Activated CD4-positive, alpha-beta T cell treated with anti-CD3 and anti-CD28 coated beads, Interleukin-2, amount 10 ng/mL, durations not matched to agents 24 days and 14 days (primary cell): ENCODE data around the gene PJVK. TPM values are rescaled to one million over a fixed set of nuclear protein-coding genes. Genes with fewer than 3 reads are reported as not detected.

Experiments
- DNase-seq: peaks from one replicate; pipeline ENCODE4 v3.0.0; 2022
- H3K27ac Mint-ChIP-seq: one replicate; pipeline ENCODE4 v1.8.0; 2022; ENCODE audit warnings: mild to moderate bottlenecking, mixed read lengths
- H3K27me3 Mint-ChIP-seq: one replicate; pipeline ENCODE4 v1.8.0; 2022; ENCODE audit warnings: mixed read lengths
- H3K36me3 Mint-ChIP-seq: one replicate; pipeline ENCODE4 v1.8.0; 2022; ENCODE audit warnings: low read depth, mild to moderate bottlenecking, mixed read lengths
- H3K4me1 Mint-ChIP-seq: one replicate; pipeline ENCODE4 v1.8.0; 2021; ENCODE audit warnings: mixed read lengths
- H3K4me3 Mint-ChIP-seq: one replicate; pipeline ENCODE4 v1.8.0; 2022; ENCODE audit warnings: mild to moderate bottlenecking, moderate library complexity, mixed read lengths
- H3K9me3 Mint-ChIP-seq: one replicate; pipeline ENCODE4 v1.8.0; 2021; ENCODE audit warnings: mixed read lengths
- intact Hi-C: fragments of 100-400 bp; cut with micrococcal nuclease; formaldehyde crosslinking; loops from one replicate; pipeline ENCODE4 v1.15.1; 2023
- total RNA-seq: library from RNA; stranded (reverse); gene quantifications from 2 replicates; pipeline ENCODE4 v1.2.3, GENCODE V29; 2022

The PJVK gene
- total RNA-seq, 1 donor from 2014 or later: 2.3 TPM

DNA sequence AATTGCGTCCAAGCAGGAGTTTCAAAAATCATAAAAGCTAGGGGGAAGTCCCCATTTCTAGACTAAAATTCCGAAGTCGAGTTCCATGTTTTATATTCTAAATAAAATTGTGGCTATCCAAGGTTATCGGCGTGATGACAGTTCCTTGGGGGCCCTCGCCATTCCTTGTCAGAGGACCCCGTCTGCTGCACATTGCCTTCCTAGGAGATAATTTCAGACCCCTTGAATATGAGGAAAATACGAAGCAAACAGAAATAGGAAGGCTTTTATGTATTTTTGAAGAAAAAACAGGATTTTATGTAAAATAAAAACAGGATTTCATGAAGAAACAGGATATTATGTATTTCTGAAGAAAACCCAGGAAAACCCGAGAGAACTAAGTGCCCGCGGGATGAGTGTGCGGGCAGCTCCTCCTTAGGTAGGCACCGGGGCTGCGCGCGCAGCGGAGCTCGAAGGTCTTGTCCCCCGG, 28.6 kb downstream of the PJVK start:
- intact Hi-C loops: loop anchor here (1.0 to 5.0 kb wide), 4 partner anchors 44 to 367 kb away; partner anchors contain the start of gene RBM45
- H3K9me3 Mint-ChIP-seq: no peaks in the 10 kb centered on the region
- peak overlapping the region; percentile 97 for H3K27ac Mint-ChIP-seq
- no peaks in the 10 kb centered on the region for H3K27me3 Mint-ChIP-seq
- peaks cover 3% of the 10 kb centered on the region for H3K36me3 Mint-ChIP-seq
- no peak for DNase-seq
- H3K4me1 Mint-ChIP-seq: peaks cover 35% of the 10 kb centered on the region
- H3K4me3 Mint-ChIP-seq: peak overlapping the region; percentile 93

GRCh38 chr2:178480227-178481181, 29.3 kb downstream of the PJVK start, which contains the start of gene PLEKHA3:
Gene PLEKHA3, plus strand, starts transcription at chr2:178480457. Its CDS starts 413 bp downstream, at chr2:178480870.
- Mint-ChIP-seq H3K27ac (peak within 1 kb of the TSS; percentile 97), H3K9me3 (no peaks in the 10 kb centered on the region), H3K4me1 (peaks cover 38% of the 10 kb centered on the region), H3K27me3 (no peaks in the 10 kb centered on the region), H3K4me3 (peak within 1 kb of the TSS; percentile 93), H3K36me3 (peaks cover 5% of the 10 kb centered on the region)
- intact Hi-C loops: loop anchor here (5.0 kb wide), 1 partner anchor 222 kb away; no protein-coding TSS in a partner anchor
- DNase-seq: peak; percentile 96

DNA sequence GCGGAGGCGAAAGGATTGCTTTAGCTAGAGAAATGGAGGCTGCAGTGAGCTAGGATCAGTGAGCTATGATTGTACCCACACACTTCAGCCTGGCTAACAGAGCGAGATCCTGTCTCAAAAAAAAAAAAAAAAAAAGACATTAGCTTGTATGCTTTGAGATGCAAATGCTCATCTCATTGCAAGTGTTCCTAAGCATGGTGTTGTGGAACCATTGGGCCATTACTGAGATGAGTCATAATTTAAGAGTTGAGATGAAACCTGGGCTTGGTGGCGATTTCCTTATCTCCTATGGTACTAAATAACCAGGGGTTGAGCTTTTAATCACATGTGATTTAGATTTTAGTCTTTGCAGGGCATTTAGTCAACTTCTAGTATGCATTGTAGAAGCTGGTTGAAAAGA, 31.3 kb downstream of the PJVK start:
- DNase-seq: no peak
- H3K9me3 Mint-ChIP-seq: no peaks in the 10 kb centered on the region
- H3K4me1 Mint-ChIP-seq: peaks cover 34% of the 10 kb centered on the region
- H3K36me3 Mint-ChIP-seq: peaks cover 20% of the 10 kb centered on the region
- peak overlapping the region; percentile 93 for H3K4me3 Mint-ChIP-seq
- no peaks in the 10 kb centered on the region for H3K27me3 Mint-ChIP-seq
- no peak overlapping the region for H3K27ac Mint-ChIP-seq
- intact Hi-C loops: loop anchor here (5.0 kb wide), 1 partner anchor 220 kb away; no protein-coding TSS in a partner anchor

GRCh38 chr2:178484245-178485041, 33.3 kb downstream of the PJVK start:
- Mint-ChIP-seq H3K36me3 (peaks cover 29% of the 10 kb centered on the region), H3K4me1 (peaks cover 31% of the 10 kb centered on the region), H3K4me3 (no peak overlapping the region), H3K27me3 (no peaks in the 10 kb centered on the region), H3K27ac (no peak overlapping the region), H3K9me3 (no peaks in the 10 kb centered on the region)
- intact Hi-C loops: loop anchor here (5.0 kb wide), 1 partner anchor 218 kb away; no protein-coding TSS in a partner anchor
- no peak for DNase-seq

DNA sequence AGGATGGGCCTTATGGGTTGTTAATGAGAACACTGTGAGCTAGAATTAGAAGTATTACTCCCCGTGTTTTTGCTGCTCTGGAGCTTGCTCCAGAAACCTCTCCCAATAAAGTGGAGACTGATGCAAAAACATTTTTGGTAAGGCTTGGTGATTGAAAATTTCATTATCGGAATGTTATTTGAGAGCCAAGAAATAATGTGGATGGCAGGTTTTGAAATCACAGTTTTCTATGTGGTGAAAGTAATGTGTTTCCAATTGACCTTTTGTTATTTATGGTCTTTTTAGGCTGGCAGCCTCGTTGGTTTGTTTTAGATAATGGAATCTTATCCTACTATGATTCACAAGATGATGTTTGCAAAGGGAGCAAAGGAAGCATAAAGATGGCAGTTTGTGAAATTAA, 34.2 kb downstream of the PJVK start:
- no peak overlapping the region for H3K27ac Mint-ChIP-seq
- DNase-seq: no peak
- H3K27me3 Mint-ChIP-seq: no peaks in the 10 kb centered on the region
- peaks cover 30% of the 10 kb centered on the region for H3K4me1 Mint-ChIP-seq
- H3K36me3 Mint-ChIP-seq: peaks cover 35% of the 10 kb centered on the region
- intact Hi-C loops: no loop called here
- no peaks in the 10 kb centered on the region for H3K9me3 Mint-ChIP-seq
- H3K4me3 Mint-ChIP-seq: no peak overlapping the region

DNA sequence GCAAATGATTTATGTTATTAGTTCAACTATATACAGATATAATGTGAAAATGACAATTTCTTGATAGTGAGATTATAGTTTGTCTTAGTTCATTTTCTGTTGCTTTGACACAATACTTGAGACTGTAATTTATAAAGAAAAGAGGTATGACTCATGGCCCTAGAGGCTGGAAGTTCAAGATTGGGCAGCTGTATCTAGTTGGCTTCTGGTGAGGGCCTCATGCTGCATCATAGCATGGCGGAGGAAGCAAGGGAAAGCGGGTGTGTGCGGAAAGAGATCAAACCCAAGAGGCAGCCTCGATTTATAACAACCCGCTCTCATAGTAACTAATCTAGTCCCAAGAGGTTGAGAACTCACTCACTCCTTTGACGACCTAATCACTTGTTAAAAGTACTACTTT, 40.4 kb downstream of the PJVK start:
- Mint-ChIP-seq H3K27ac (no peak overlapping the region), H3K9me3 (no peaks in the 10 kb centered on the region), H3K4me3 (no peak overlapping the region), H3K4me1 (peaks cover 18% of the 10 kb centered on the region), H3K36me3 (peaks cover 67% of the 10 kb centered on the region), H3K27me3 (no peaks in the 10 kb centered on the region)
- DNase-seq: no peak
- intact Hi-C loops: no loop called here

- H3K4me3 Mint-ChIP-seq: no peak overlapping the region
- intact Hi-C loops: no loop called here
- H3K27me3 Mint-ChIP-seq: no peaks in the 10 kb centered on the region
- H3K4me1 Mint-ChIP-seq: peaks cover 11% of the 10 kb centered on the region
- no peak overlapping the region for H3K27ac Mint-ChIP-seq
- no peak for DNase-seq
- H3K9me3 Mint-ChIP-seq: no peaks in the 10 kb centered on the region
- H3K36me3 Mint-ChIP-seq: peaks cover 68% of the 10 kb centered on the region
These were observed 44.9 kb downstream of the PJVK start for GRCh38 chr2:178496049-178496448.

DNA sequence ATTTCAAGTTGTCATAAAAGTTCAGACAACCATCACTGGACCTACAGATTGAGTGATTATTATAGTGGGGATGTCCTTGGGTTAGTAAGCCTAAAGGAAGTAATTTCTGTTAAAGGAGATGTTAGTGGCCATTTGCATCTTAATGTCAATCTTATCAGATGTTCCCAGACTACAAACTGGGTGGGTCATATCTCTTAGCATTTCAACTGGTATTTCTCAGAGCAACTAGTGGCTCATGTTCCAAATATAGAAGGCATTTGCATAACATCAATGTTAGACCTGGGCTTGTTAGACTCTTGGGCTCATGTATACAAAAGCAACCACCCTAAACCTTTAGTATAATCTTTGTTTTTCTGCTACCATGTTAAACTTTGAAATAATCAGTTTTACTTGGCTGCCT, 47.0 kb downstream of the PJVK start:
- Mint-ChIP-seq H3K4me3 (no peak overlapping the region), H3K27me3 (no peaks in the 10 kb centered on the region), H3K9me3 (no peaks in the 10 kb centered on the region), H3K27ac (no peak overlapping the region), H3K4me1 (peaks cover 7% of the 10 kb centered on the region), H3K36me3 (peaks cover 73% of the 10 kb centered on the region)
- DNase-seq: no peak
- intact Hi-C loops: no loop called here

DNA sequence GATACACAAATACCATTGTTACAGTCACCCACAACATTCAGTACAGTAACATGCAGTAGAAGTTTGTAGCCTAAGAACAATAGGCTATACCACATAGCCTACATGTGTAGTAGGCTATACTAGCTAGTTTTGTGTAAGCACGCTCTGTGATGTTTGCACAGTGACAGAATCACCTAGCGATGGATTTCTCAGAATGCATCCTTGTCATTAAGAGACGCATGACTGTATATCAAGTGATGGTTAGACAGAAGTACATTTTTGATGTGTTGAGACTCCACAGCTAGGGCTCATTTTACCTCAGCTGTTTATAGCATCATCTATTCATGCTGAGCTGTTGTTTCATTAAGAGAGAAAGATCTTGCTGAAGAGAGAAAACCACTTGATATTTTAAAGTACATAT, 48.5 kb downstream of the PJVK start:
- no peak overlapping the region for H3K27ac Mint-ChIP-seq
- peaks cover 7% of the 10 kb centered on the region for H3K4me1 Mint-ChIP-seq
- no peak for DNase-seq
- no peaks in the 10 kb centered on the region for H3K9me3 Mint-ChIP-seq
- intact Hi-C loops: no loop called here
- peaks cover 73% of the 10 kb centered on the region for H3K36me3 Mint-ChIP-seq
- H3K27me3 Mint-ChIP-seq: no peaks in the 10 kb centered on the region
- no peak overlapping the region for H3K4me3 Mint-ChIP-seq

GRCh38 chr2:178502751-178503150, 51.6 kb downstream of the PJVK start:
- Mint-ChIP-seq H3K9me3 (no peaks in the 10 kb centered on the region), H3K36me3 (peaks cover 63% of the 10 kb centered on the region), H3K27me3 (no peaks in the 10 kb centered on the region), H3K4me1 (peaks cover 7% of the 10 kb centered on the region), H3K4me3 (no peak overlapping the region), H3K27ac (no peak overlapping the region)
- DNase-seq: no peak
- intact Hi-C loops: no loop called here

DNA sequence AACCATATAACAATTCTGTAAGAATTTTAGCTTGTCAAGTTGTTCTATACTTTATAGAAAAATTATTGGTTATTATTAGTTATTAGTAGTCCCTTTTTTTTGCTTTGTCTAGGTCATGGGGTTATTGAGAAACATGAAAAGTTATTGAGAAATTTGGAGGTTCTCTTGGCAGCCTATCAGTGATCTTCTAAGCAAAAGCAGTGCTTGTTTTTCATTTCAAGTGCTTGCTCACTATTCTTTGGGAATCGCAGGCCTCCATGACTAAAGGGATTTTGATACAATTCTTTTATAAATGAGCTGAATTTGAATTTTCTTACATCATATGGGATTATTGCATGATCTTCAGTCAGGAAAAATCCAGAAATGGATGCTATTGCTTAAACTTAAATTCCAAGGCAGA, 54.9 kb downstream of the PJVK start:
- DNase-seq: no peak
- H3K4me3 Mint-ChIP-seq: no peak overlapping the region
- peaks cover 52% of the 10 kb centered on the region for H3K36me3 Mint-ChIP-seq
- no peak overlapping the region for H3K27ac Mint-ChIP-seq
- no peaks in the 10 kb centered on the region for H3K27me3 Mint-ChIP-seq
- intact Hi-C loops: no loop called here
- H3K9me3 Mint-ChIP-seq: no peaks in the 10 kb centered on the region
- peaks cover 13% of the 10 kb centered on the region for H3K4me1 Mint-ChIP-seq

- no peaks in the 10 kb centered on the region for H3K9me3 Mint-ChIP-seq
- intact Hi-C loops: no loop called here
- peaks cover 13% of the 10 kb centered on the region for H3K4me1 Mint-ChIP-seq
- DNase-seq: no peak
- no peak overlapping the region for H3K27ac Mint-ChIP-seq
- H3K4me3 Mint-ChIP-seq: no peak overlapping the region
- H3K36me3 Mint-ChIP-seq: peaks cover 49% of the 10 kb centered on the region
- H3K27me3 Mint-ChIP-seq: no peaks in the 10 kb centered on the region
These were observed 55.3 kb downstream of the PJVK start for GRCh38 chr2:178506524-178506923.

DNA sequence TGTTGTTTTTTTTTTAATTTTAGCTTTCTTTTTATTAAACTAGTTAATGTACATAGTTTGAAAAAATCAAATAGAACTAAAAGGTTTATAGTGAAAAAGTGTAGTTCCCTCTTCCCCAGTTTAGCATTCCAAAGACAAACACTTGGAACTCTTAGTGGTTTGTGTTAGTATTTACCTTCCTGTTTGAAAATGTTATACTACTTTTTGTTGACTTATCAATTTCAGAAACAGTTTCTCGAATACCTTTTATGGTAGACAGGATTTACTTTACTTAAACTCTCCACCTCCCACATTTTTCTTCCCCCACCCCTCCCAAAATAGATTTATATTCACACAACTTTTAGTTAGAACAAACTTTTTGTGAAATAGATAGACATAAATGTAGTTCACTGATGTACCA, 55.8 kb downstream of the PJVK start:
- no peaks in the 10 kb centered on the region for H3K27me3 Mint-ChIP-seq
- no peak overlapping the region for H3K27ac Mint-ChIP-seq
- H3K4me1 Mint-ChIP-seq: peaks cover 13% of the 10 kb centered on the region
- DNase-seq: no peak
- intact Hi-C loops: no loop called here
- H3K36me3 Mint-ChIP-seq: peaks cover 47% of the 10 kb centered on the region
- H3K9me3 Mint-ChIP-seq: no peaks in the 10 kb centered on the region
- H3K4me3 Mint-ChIP-seq: no peak overlapping the region

DNA sequence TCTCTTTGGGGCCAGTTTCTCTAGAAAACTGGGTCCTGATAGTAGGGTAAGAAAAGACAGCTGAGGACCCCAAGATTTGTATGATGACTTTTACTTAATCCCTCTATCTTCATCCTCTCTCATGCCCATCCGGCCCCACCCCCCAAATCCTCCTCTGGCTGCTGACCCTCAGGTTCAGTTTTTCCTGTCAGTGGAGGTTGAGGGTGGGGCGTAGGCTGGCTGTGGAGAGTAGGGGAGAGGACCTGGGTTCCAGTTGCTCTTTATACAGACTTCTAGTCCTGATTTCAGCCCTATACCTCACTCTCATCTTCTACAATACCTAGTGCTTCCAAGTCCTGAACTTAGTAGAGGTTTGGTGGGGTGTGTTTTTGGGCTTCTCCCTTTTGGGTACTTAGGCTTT, 57.5 kb downstream of the PJVK start:
- intact Hi-C loops: no loop called here

More for the DNA sequence above, 57.5 kb downstream of the PJVK start:
- peaks cover 42% of the 10 kb centered on the region for H3K36me3 Mint-ChIP-seq
- no peaks in the 10 kb centered on the region for H3K9me3 Mint-ChIP-seq
- no peak overlapping the region for H3K27ac Mint-ChIP-seq
- no peak overlapping the region for H3K4me3 Mint-ChIP-seq
- H3K4me1 Mint-ChIP-seq: peaks cover 13% of the 10 kb centered on the region
- no peak for DNase-seq
- no peaks in the 10 kb centered on the region for H3K27me3 Mint-ChIP-seq
